ENCODE data around the gene SMC1B. TPM values are rescaled to one million over a fixed set of nuclear protein-coding genes. Genes with fewer than 3 reads are reported as not detected.

The SMC1B gene
- total RNA-seq: not detected in 2 replicates

GRCh38 chr22:45413368-45414211 lies at the start of gene SMC1B, which contains the start of gene RIBC2:
Gene SMC1B (minus strand): TSS chr22:45413599. CDS start chr22:45413567, 32 bp downstream.
Gene RIBC2 (plus strand): TSS chr22:45413693. CDS start chr22:45413887, 194 bp downstream.

GRCh38 chr22:45309422-45310227 lies 103.8 kb downstream of the SMC1B start, which contains the start of gene FAM118A:
Gene FAM118A (plus strand): TSS chr22:45309934. CDS start chr22:45322380, 12,446 bp downstream.

Other genes starting within 250 kb of the SMC1B start
- gene NUP50, start 249.7 kb downstream of the SMC1B start, total RNA-seq: 32.3 and 69.7 TPM in 2 replicates
- gene KIAA0930, start 172.7 kb downstream of the SMC1B start, total RNA-seq: 111 and 126 TPM in 2 replicates
- not detected in 2 replicates for gene UPK3A, start 128.7 kb downstream of the SMC1B start, total RNA-seq
- 9.1 and 10.1 TPM in 2 replicates for gene FAM118A, start 103.7 kb downstream of the SMC1B start, total RNA-seq
- 0.47 and 0.87 TPM in 2 replicates for gene RIBC2, start 94 bp upstream of the SMC1B start, total RNA-seq
- gene FBLN1, start 89.3 kb upstream of the SMC1B start, total RNA-seq: 16.6 and 20.0 TPM in 2 replicates